CD4-positive, alpha-beta T cell treated with Interleukin-6 for 4 hours (primary cell): Measurements from ENCODE around the gene NSUN3.
"Not testable (repeated sequence)": the region's sequence is repeated elsewhere in the genome, so short reads cannot be mapped to it uniquely, and the experiment has no call there.

Experiments
- DNase-seq: peaks from one replicate; pipeline ENCODE4 v3.0.0-alpha.2; 2020; ENCODE audit warnings: mixed read lengths

Gene NSUN3

GRCh38 chr3:94062513-94063404 lies at the start of gene NSUN3, which contains the start of gene DHFR2:
TSS of gene NSUN3 (plus strand) at chr3:94063061. CDS start at chr3:94063127, 66 bp downstream.
TSS of gene DHFR2 (minus strand) at chr3:94062916. CDS start at chr3:94061511, 1,405 bp downstream.
- peak; percentile 84 for DNase-seq

GRCh38 chr3:94015025-94015424 lies 47.8 kb upstream of the NSUN3 start:
- DNase-seq, result no peak

GRCh38 chr3:94019659-94020058 lies 43.2 kb upstream of the NSUN3 start:
- no peak for DNase-seq

GRCh38 chr3:94020293-94020692 lies 42.6 kb upstream of the NSUN3 start:
- DNase-seq, result no peak

GRCh38 chr3:94024385-94024784 lies 38.5 kb upstream of the NSUN3 start:
- no peak for DNase-seq

- DNase-seq, result no peak
Observed at GRCh38 chr3:94026623-94027022, 36.2 kb upstream of the NSUN3 start.

- no peak for DNase-seq
Observed at GRCh38 chr3:94028093-94028837, 34.6 kb upstream of the NSUN3 start, which contains the start of gene STX19. TSS of gene STX19 (minus strand) at chr3:94028597. CDS start at chr3:94015269, 13,328 bp downstream.

GRCh38 chr3:94036909-94037507 lies 25.9 kb upstream of the NSUN3 start:
- DNase-seq, result no peak

- DNase-seq, result no peak
Observed at GRCh38 chr3:94043285-94043684, 19.6 kb upstream of the NSUN3 start.

GRCh38 chr3:94044100-94044936 lies 18.5 kb upstream of the NSUN3 start:
- DNase-seq, result not testable (repeated sequence)

GRCh38 chr3:94046533-94046932 lies 16.3 kb upstream of the NSUN3 start:
- DNase-seq, result no peak

GRCh38 chr3:94049267-94049666 lies 13.6 kb upstream of the NSUN3 start:
- DNase-seq, result no peak

- no peak for DNase-seq
Observed at GRCh38 chr3:94050546-94050945, 12.3 kb upstream of the NSUN3 start.

- DNase-seq, result no peak
Observed at GRCh38 chr3:94061297-94061696, 1.6 kb upstream of the NSUN3 start.

GRCh38 chr3:94063496-94064119 lies 747 bp downstream of the NSUN3 start:
- peak; percentile 4 for DNase-seq

- DNase-seq, result no peak
Observed at GRCh38 chr3:94064243-94064860, 1.5 kb downstream of the NSUN3 start.

GRCh38 chr3:94065122-94065521 lies 2.3 kb downstream of the NSUN3 start:
- DNase-seq, result no peak

- DNase-seq, result no peak
Observed at GRCh38 chr3:94065819-94066480, 3.1 kb downstream of the NSUN3 start.

- no peak for DNase-seq
Observed at GRCh38 chr3:94066506-94067500, 3.9 kb downstream of the NSUN3 start.
